ENCODE measurements around the gene KDM5A.
"Not testable (repeated sequence)": the region's sequence is repeated elsewhere in the genome, so short reads cannot be mapped to it uniquely, and the experiment has no call there.

Gene KDM5A

GRCh38 chr12:332581-333205, 56.4 kb downstream of the KDM5A start:
- no peak for DNase-seq

DNA sequence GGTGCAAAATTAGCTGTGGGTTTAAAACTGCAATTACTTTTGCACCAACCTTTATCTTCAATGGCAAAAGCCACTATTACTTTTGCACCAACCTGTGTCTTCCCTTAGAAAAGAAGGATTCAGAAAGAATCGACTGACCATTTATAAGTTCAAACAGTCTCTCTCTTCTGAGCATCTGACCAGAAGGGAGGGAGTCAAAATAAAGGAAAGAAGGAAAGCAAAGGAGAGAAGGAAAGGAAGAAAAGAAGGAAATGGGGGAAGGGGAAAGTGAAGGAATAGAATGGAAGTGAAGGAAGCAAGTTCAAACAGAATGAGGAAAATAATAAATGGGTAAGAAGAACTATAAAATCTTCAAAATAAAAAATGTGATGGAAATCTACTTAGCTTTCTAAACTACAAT, 57.8 kb downstream of the KDM5A start:
- no peak for DNase-seq

GRCh38 chr12:325906-326305, 63.2 kb downstream of the KDM5A start:
- DNase-seq: no peak

GRCh38 chr12:323507-323906, 65.6 kb downstream of the KDM5A start:
- DNase-seq: no peak

DNA sequence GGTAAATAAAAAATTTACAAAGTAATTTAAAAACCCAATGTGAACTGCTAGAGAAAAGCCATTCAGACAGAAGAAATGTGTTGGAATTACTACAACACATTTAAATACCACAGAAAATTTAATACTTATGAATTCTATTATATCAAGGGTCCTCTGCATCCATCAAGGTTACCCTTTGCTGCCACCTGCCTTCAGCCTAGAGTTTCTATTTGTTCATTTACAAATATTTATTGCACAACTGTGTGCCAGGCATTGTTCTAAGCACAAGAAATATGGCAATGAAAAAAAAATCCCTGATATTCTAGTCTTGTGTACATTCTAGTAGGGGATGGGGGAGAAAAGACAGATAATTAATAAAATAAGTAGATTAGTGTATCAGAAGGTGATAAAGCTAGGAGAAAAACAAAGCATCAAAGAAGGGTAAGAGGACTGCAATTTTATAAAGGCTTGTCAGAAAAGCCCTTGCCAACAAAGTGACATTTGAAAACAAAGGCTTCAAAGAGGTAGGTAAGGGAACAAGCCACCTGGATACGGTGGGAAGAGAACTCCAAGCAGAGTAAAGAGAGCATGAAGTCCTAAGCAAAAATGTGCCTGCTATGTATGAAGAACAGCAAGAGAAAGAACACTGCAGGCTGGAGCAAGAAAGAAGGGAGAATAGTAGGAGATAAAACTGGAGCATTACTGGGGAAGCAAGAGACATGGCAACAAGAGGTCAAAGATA, 67.4 kb downstream of the KDM5A start:
- no peak for DNase-seq

GRCh38 chr12:318759-319515, 70.2 kb downstream of the KDM5A start:
- DNase-seq: no peak

- no peak for DNase-seq
Observed at GRCh38 chr12:308511-308910, 80.6 kb downstream of the KDM5A start.

- DNase-seq: no peak
Observed at GRCh38 chr12:307406-307805, 81.7 kb downstream of the KDM5A start.

DNA sequence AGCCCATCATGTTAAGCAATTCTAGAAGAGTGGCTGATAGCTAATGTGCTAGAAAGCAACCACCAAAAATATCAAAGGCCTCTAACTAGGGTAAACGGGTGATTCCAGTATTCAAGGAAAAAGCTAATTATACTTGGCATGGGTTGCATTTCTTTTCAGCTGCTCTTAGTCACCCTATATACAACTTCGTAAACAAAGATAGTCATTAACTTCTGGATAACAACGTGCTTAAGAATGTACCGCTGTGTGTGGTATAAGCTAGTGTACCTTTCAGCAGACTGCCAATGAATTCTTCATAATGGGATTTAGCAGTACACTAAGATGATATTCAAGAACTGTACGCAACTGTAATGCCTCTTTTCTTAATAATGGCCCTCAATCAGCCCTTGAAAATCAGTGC, 84.3 kb downstream of the KDM5A start:
- DNase-seq: no peak

DNA sequence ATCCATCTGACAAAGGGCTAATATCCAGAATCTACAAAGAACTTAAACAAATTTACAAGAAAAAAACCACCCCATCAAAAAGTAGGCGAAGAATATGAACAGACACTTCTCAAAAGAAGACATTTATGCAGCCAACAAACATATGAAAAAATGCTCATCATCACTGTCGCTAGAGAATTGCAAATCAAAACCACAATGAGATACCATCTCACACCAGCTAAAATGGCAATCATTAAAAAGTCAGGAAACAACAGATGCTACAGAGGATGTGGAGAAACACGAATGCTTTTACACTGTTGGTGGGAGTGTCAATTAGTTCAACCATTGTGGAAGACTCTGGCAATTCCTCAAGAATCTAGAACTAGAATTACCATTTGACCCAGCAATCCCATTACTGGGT, 86.4 kb downstream of the KDM5A start:
- not testable (repeated sequence) for DNase-seq

- not testable (repeated sequence) for DNase-seq
Observed at GRCh38 chr12:300166-300565, 89.0 kb downstream of the KDM5A start.

GRCh38 chr12:299511-299910, 89.6 kb downstream of the KDM5A start:
- not testable (repeated sequence) for DNase-seq

GRCh38 chr12:298059-298458, 91.1 kb downstream of the KDM5A start:
- not testable (repeated sequence) for DNase-seq

GRCh38 chr12:295132-295531, 94.0 kb downstream of the KDM5A start:
- DNase-seq: no peak

- no peak for DNase-seq
Observed at GRCh38 chr12:293199-293598, 95.9 kb downstream of the KDM5A start.

DNA sequence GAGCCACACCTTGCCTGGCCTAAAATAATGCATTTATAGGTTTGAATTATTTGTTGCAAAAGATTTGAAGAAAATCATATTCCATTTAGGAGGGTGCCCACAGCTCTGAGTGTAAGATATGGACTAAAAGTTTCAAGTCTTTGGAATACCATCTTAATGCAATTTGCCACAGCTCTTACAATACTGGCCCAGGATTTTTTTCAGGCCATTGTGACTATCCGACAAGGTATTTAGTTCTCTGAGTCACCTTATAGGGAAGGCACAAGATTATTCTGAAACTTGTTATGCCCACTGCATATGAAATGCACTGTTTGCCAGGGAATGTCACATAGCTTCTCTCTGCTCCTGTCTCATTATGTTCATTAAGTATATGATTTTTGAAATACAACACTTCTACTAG, 96.9 kb downstream of the KDM5A start:
- DNase-seq: no peak

- DNase-seq: no peak
Observed at GRCh38 chr12:291153-291723, 97.9 kb downstream of the KDM5A start.

DNA sequence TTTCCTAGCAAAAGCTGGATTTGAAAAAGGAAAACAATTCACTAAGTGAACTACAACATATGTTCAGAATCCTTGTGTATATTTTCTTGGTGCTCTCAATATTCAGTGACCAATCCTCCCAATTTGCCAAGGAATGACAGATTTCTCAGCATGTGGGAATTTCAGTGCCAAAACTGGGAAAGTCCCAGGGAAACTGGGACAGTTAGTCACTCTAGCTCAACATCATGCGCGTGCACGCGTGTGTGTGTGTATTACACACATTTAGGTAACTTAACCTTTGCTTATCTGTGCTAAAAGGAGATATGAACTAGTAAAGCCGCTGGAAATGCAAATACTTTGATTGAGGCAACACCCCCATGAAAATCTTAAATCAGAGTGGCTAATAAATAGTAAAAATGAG, 100.4 kb downstream of the KDM5A start:
- DNase-seq: no peak

DNA sequence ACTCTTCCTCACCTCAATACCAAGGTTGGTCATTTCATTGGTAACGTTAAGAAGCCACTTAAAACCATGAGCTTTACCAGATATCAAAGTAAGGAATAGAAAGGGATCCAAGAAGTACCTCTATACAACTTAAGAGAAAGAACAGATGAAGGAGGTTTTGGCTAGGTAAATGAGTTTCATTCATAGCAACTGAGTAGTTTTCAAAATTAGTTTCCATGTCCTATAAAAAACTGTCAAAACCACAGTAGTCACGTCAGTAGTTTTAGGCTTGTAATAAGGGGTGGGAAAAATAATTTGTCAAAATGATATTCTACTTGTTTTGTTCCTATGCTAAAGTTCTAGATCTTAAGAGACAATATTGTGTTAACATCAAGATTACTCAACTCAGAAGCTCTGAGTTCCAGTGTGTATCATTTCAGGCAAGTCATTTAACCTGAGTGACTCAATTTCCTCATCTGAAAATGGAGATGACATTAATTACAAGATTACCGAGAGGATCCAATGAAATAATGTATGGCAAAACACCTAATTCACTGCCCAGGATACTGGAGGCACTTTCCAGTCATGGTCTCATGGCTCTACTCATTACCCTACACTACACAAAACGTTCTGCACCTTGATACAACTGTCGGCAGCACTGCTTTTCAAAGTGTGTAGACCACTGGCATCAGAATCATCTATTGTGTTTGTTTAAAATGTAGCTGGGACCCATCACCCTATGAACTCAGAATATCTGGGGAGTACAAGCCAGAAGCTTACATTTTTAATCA, 102.4 kb downstream of the KDM5A start:
- no peak for DNase-seq

DNA sequence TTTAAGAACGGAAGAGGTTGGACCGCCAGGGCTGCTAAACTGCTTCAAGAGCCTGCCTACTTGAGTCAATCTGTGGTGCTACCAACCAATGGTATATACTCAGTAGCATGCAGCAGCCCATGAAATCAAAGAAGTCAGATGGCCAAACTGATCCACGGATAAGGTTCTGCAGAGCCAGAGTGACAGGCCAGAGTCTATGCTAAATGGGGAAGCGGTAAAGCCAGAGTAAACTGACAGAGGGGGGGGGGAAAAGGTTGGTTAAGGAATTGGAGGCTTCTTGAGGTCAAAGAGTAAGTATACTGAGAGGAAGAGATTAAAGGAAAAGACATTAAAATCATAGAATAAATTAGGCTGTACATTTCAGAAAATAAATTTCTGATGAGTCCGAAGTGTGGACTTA, 111.1 kb downstream of the KDM5A start:
- no peak for DNase-seq

- no peak for DNase-seq
Observed at GRCh38 chr12:275812-276211, 113.3 kb downstream of the KDM5A start.

DNA sequence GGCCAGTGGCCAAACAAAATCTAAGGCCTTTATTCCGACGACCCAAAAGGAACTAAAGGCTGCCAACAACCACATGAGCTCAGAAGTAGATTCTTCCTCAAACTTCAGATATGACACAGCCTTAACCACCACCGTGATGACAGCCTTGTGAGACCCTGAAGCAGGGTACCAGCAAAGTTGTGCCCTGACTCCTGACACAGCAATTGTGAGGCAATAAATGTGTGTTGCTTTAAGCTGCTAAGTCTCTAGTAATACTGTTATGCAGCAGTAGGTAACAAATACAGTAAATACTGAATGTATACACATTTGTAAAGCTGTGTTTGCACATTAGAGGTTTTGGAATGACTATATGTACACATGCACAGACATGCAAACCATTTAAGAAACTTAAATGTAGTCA, 115.7 kb downstream of the KDM5A start:
- DNase-seq: no peak

DNA sequence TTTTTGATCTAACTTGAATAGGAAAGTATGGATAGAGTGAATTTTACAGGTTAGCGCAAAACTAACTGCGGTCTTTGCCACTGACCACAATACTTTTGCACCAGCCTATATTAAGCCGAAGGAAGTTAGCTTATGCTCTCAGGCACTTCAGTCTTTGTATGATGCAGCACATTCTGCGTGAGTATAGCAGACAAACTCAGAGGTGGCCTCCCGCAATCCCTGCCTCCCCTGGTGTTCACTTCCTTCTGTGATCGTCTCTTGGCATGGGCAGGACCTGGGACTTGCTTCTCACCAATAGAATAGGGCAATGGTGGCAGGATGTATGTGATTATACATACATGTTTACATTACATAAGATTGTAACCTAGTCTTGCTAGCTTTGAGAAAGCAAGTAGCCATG, 116.2 kb downstream of the KDM5A start:
- DNase-seq: no peak

All from stimulated activated CD4-positive, alpha-beta T cell treated with anti-CD3 and anti-CD28 coated beads, Interleukin-4, amount 100 ng/mL, for 4 hours (primary cell).